Nephron (organoid): Measurements from ENCODE around the gene ABCG4.
"Not testable (repeated sequence)": the region's sequence is repeated elsewhere in the genome, so short reads cannot be mapped to it uniquely, and the experiment has no call there.

Source experiments
- H3K27ac Mint-ChIP-seq, 3 experiments: 2 replicates each; pipeline ENCODE4 v1.8.0; 2020; ENCODE audit warnings: mixed read lengths in 3 of 3, mild to moderate bottlenecking in 2 of 3, moderate library complexity in 1 of 3
- H3K27me3 Mint-ChIP-seq: 2 replicates; pipeline ENCODE4 v1.8.0; 2021; ENCODE audit warnings: low read depth, mild to moderate bottlenecking, moderate library complexity, mixed read lengths
- H3K36me3 Mint-ChIP-seq: 2 replicates; pipeline ENCODE4 v1.8.0; 2020; ENCODE audit warnings: low read depth, mixed read lengths
- H3K4me1 Mint-ChIP-seq: 2 replicates; pipeline ENCODE4 v1.8.0; 2020; ENCODE audit warnings: mixed read lengths
- H3K4me3 Mint-ChIP-seq, 3 experiments: 2 replicates each; pipeline ENCODE4 v1.8.0; 2020; ENCODE audit warnings: mild to moderate bottlenecking in 3 of 3, mixed read lengths in 3 of 3, moderate library complexity in 2 of 3
- H3K9me3 Mint-ChIP-seq: 2 replicates; pipeline ENCODE4 v1.8.0; 2020; ENCODE audit warnings: mixed read lengths
- TF ChIP-seq, protein P1 (sequence below), 3 experiments: fragments of 200-600 bp; sonication (generic); IDR thresholded peaks; one replicate each; pipeline ENCODE4 v1.5.0; 2021; ENCODE audit warnings: antibody characterized with exemption in 3 of 3; ENCODE audit not compliant: unreplicated experiment in 3 of 3

ABCG4 gene

DNA sequence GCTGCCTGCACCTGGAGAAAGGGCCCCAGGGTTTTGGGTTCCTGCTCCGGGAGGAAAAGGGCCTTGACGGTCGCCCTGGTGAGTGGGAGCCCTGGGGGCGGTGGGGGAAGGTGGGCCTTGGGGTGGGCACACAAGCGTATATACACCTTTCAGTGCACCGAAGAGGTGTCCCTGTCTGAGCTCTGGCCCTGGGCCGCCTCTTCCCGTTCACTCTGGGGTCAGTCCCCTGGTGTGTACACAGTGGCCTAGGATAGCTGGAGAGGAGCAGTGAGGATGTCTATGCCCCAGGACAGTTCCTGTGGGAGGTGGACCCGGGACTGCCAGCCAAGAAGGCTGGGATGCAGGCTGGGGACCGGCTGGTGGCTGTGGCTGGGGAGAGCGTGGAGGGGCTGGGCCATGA is 39.2 kb downstream of the ABCG4 start:
- no peaks in the 10 kb centered on the region for H3K9me3 Mint-ChIP-seq
- H3K4me3 Mint-ChIP-seq: no peak overlapping the region
- H3K27me3 Mint-ChIP-seq: peaks cover 5% of the 10 kb centered on the region
- no peaks in the 10 kb centered on the region for H3K36me3 Mint-ChIP-seq
- no peak overlapping the region for H3K27ac Mint-ChIP-seq
- no peaks in the 10 kb centered on the region for H3K4me1 Mint-ChIP-seq
- TF ChIP-seq, protein P1, sequence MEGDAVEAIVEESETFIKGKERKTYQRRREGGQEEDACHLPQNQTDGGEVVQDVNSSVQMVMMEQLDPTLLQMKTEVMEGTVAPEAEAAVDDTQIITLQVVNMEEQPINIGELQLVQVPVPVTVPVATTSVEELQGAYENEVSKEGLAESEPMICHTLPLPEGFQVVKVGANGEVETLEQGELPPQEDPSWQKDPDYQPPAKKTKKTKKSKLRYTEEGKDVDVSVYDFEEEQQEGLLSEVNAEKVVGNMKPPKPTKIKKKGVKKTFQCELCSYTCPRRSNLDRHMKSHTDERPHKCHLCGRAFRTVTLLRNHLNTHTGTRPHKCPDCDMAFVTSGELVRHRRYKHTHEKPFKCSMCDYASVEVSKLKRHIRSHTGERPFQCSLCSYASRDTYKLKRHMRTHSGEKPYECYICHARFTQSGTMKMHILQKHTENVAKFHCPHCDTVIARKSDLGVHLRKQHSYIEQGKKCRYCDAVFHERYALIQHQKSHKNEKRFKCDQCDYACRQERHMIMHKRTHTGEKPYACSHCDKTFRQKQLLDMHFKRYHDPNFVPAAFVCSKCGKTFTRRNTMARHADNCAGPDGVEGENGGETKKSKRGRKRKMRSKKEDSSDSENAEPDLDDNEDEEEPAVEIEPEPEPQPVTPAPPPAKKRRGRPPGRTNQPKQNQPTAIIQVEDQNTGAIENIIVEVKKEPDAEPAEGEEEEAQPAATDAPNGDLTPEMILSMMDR (IDR thresholded peaks at IDR 0.05; ENCODE audit: unreplicated experiment in 3 of 3): no peak

DNA sequence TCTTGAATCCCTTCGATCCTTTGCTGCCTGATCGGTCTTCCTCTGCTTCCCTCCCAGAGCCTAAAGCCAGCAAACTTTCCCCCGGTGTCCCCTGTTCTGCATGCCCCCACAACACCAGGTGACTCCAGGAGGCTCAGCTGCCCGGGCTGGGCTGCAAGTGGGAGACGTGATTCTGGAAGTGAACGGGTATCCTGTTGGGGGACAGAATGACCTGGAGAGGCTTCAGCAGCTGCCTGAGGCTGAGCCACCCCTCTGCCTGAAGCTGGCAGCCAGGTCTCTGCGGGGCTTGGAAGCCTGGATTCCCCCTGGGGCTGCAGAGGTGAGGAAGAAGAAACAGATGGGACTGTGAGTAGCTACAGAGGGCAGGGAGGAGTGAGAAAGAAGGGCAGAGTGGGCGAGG is 40.0 kb downstream of the ABCG4 start:
- Mint-ChIP-seq H3K4me3 (no peak overlapping the region), H3K4me1 (no peaks in the 10 kb centered on the region), H3K27ac (no peak overlapping the region), H3K9me3 (no peaks in the 10 kb centered on the region), H3K27me3 (peaks cover 6% of the 10 kb centered on the region), H3K36me3 (no peaks in the 10 kb centered on the region)
- TF ChIP-seq, protein P1 (IDR thresholded peaks at IDR 0.05; ENCODE audit: unreplicated experiment in 3 of 3): no peak

DNA sequence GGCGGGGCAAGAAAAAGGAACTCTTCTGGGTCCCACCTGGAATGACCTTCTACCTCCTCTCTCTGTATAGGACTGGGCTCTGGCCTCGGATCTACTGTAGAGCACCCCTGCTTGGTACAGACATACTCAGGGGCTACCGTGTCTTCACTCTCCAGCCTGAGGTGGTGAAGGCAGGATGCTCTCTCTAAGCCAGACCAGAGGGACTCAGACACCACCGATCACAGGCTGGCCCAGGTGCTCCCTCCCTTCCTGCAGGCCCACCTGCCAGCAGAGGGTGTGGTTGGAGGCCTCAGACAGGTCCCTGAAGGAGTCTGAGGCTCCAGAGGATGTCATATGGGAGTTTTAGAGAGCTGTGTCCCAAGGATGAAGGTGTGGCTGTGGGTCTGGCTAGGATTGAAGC is 40.5 kb downstream of the ABCG4 start:
- Mint-ChIP-seq H3K4me1 (no peaks in the 10 kb centered on the region), H3K9me3 (no peaks in the 10 kb centered on the region), H3K4me3 (no peak overlapping the region)

GRCh38 chr11:119190531-119190930 is 41.7 kb downstream of the ABCG4 start:
- Mint-ChIP-seq H3K27ac (no peak overlapping the region), H3K36me3 (no peaks in the 10 kb centered on the region)

More for the DNA sequence above, 40.5 kb downstream of the ABCG4 start:
- TF ChIP-seq, protein P1 (IDR thresholded peaks at IDR 0.05; ENCODE audit: unreplicated experiment in 3 of 3): no peak
- Mint-ChIP-seq H3K27ac (no peak overlapping the region), H3K36me3 (no peaks in the 10 kb centered on the region), H3K27me3 (peaks cover 8% of the 10 kb centered on the region)

GRCh38 chr11:119191265-119191664 is 42.4 kb downstream of the ABCG4 start:
- not testable (repeated sequence) for H3K27ac Mint-ChIP-seq, H3K9me3 Mint-ChIP-seq, H3K27me3 Mint-ChIP-seq, H3K4me3 Mint-ChIP-seq, H3K4me1 Mint-ChIP-seq, H3K36me3 Mint-ChIP-seq

More at GRCh38 chr11:119190531-119190930, 41.7 kb downstream of the ABCG4 start:
- Mint-ChIP-seq H3K4me1 (no peaks in the 10 kb centered on the region), H3K9me3 (no peaks in the 10 kb centered on the region), H3K4me3 (no peak overlapping the region), H3K27me3 (peaks cover 8% of the 10 kb centered on the region)
- TF ChIP-seq, protein P1 (IDR thresholded peaks at IDR 0.05; ENCODE audit: unreplicated experiment in 3 of 3): no peak

- Mint-ChIP-seq H3K9me3 (no peaks in the 10 kb centered on the region), H3K36me3 (no peaks in the 10 kb centered on the region), H3K4me3 (no peak overlapping the region), H3K27me3 (peaks cover 8% of the 10 kb centered on the region), H3K4me1 (peaks cover 5% of the 10 kb centered on the region), H3K27ac (no peak overlapping the region)
- TF ChIP-seq, protein P1 (IDR thresholded peaks at IDR 0.05; ENCODE audit: unreplicated experiment in 3 of 3): no peak
Observed at GRCh38 chr11:119192111-119192510, 43.3 kb downstream of the ABCG4 start.
